ENCODE results near the gene MAN2B2.

Gene MAN2B2

GRCh38 chr4:6613676-6614651 is 39.0 kb downstream of the MAN2B2 start:
- DNase-seq (ENCODE audit: low read depth): no peak
- no peak overlapping the region for H3K4me3 ChIP-seq (replicated peaks; ENCODE audit: low read depth, low read length)
- TF ChIP-seq CTCF (IDR thresholded peaks at IDR 0.05; ENCODE audit: low read length, missing control alignments): no peak

GRCh38 chr4:6614701-6615230 is 39.8 kb downstream of the MAN2B2 start:
- no peak for TF ChIP-seq CTCF (IDR thresholded peaks at IDR 0.05; ENCODE audit: low read length, missing control alignments)
- H3K4me3 ChIP-seq (replicated peaks; ENCODE audit: low read depth, low read length): no peak overlapping the region
- DNase-seq (ENCODE audit: low read depth): no peak

- no peak for TF ChIP-seq CTCF (IDR thresholded peaks at IDR 0.05; ENCODE audit: low read length, missing control alignments)
- H3K4me3 ChIP-seq (replicated peaks; ENCODE audit: low read depth, low read length): no peak overlapping the region
- no peak for DNase-seq (ENCODE audit: low read depth)
Measured at GRCh38 chr4:6616087-6616995, 41.4 kb downstream of the MAN2B2 start.

- TF ChIP-seq CTCF (IDR thresholded peaks at IDR 0.05; ENCODE audit: low read length, missing control alignments): no peak
- DNase-seq (ENCODE audit: low read depth): no peak
- H3K4me3 ChIP-seq (replicated peaks; ENCODE audit: low read depth, low read length): no peak overlapping the region
Measured at GRCh38 chr4:6617246-6617645, 42.3 kb downstream of the MAN2B2 start.

- no peak overlapping the region for H3K4me3 ChIP-seq (replicated peaks; ENCODE audit: low read depth, low read length)
- no peak for DNase-seq (ENCODE audit: low read depth)
- TF ChIP-seq CTCF (IDR thresholded peaks at IDR 0.05; ENCODE audit: low read length, missing control alignments): no peak
Measured at GRCh38 chr4:6618386-6619115, 43.6 kb downstream of the MAN2B2 start.

GRCh38 chr4:6619116-6619465 is 44.1 kb downstream of the MAN2B2 start:
- H3K4me3 ChIP-seq (replicated peaks; ENCODE audit: low read depth, low read length): no peak overlapping the region
- no peak for TF ChIP-seq CTCF (IDR thresholded peaks at IDR 0.05; ENCODE audit: low read length, missing control alignments)

More at GRCh38 chr4:6619116-6619465, 44.1 kb downstream of the MAN2B2 start:
- DNase-seq (ENCODE audit: low read depth): no peak

All from fibroblast of pulmonary artery (primary cell).